UCSD-AML1 (cell line): ENCODE data around the gene DNM2.

Experiments
- DNase-seq: peaks from one replicate; lab custom pipeline; 2025; ENCODE audit not compliant: unreplicated experiment; lab: John Stamatoyannopoulos, UW

DNM2 gene

GRCh38 chr19:10811391-10812111 is 93.7 kb downstream of the DNM2 start:
- DNase-seq: no peak

- DNase-seq: peak; percentile 32
Measured at GRCh38 chr19:10812196-10812595, 94.3 kb downstream of the DNM2 start.

GRCh38 chr19:10812902-10813404 is 95.1 kb downstream of the DNM2 start:
- peak; percentile 79 for DNase-seq

- no peak for DNase-seq
Measured at GRCh38 chr19:10815007-10815536, 97.2 kb downstream of the DNM2 start.

GRCh38 chr19:10815969-10816644 is 98.2 kb downstream of the DNM2 start:
- DNase-seq: no peak

GRCh38 chr19:10816691-10817090 is 98.8 kb downstream of the DNM2 start:
- no peak for DNase-seq

- no peak for DNase-seq
Measured at GRCh38 chr19:10817291-10818038, 99.6 kb downstream of the DNM2 start.

GRCh38 chr19:10818301-10819123 is 100.6 kb downstream of the DNM2 start:
- no peak for DNase-seq

GRCh38 chr19:10819124-10820060 is 101.5 kb downstream of the DNM2 start:
- no peak for DNase-seq

GRCh38 chr19:10820173-10820572 is 102.3 kb downstream of the DNM2 start:
- no peak for DNase-seq

GRCh38 chr19:10823690-10824089 is 105.8 kb downstream of the DNM2 start:
- DNase-seq: no peak

GRCh38 chr19:10826231-10826630 is 108.4 kb downstream of the DNM2 start:
- DNase-seq: no peak

GRCh38 chr19:10826846-10827245 is 109.0 kb downstream of the DNM2 start:
- DNase-seq: no peak

- peak; percentile 26 for DNase-seq
Measured at GRCh38 chr19:10828981-10829821, 111.3 kb downstream of the DNM2 start.

GRCh38 chr19:10829967-10830366 is 112.1 kb downstream of the DNM2 start:
- DNase-seq: no peak

- DNase-seq: no peak
Measured at GRCh38 chr19:10830370-10830769, 112.5 kb downstream of the DNM2 start.

- DNase-seq: no peak
Measured at GRCh38 chr19:10830931-10831779, 113.3 kb downstream of the DNM2 start.
